Keratinocyte (primary cell): Measurements from ENCODE around the gene DNAJB6. TPM values are rescaled to one million over a fixed set of nuclear protein-coding genes. Genes with fewer than 3 reads are reported as not detected.

Experiments
- DNase-seq: peaks from one replicate; pipeline ENCODE4 v3.0.0-alpha.2; 2011; ENCODE audit warnings: low read depth, missing footprints, low spot score
- FAIRE-seq: peaks from 2 replicates; lab custom pipeline; 2011; peaks lifted over from hg19 to GRCh38; lab: Jason Lieb, UNC
- H2AFZ ChIP-seq: 2 replicates; pipeline ENCODE4 v1.6.0; 2012; ENCODE audit warnings: low read length, control low read depth, inconsistent platforms; ENCODE audit not compliant: control insufficient read depth
- H3K27ac ChIP-seq: 2 replicates; pipeline ENCODE4 v1.5.1; 2011; ENCODE audit warnings: low read length; ENCODE audit not compliant: control insufficient read depth, insufficient read depth
- H3K27me3 ChIP-seq: 3 replicates; pipeline ENCODE4 v1.6.0; 2011; ENCODE audit warnings: low read length; ENCODE audit not compliant: control insufficient read depth, insufficient read depth; ENCODE audit errors: extremely low read depth
- H3K36me3 ChIP-seq, 2 experiments: 2 replicates in 1 of 2; 3 replicates in 1 of 2; pipeline ENCODE4 v1.5.1; 2011; ENCODE audit warnings: low read length in 2 of 2, mild to moderate bottlenecking in 1 of 2; ENCODE audit not compliant: control insufficient read depth in 2 of 2, insufficient read depth in 2 of 2; ENCODE audit errors: extremely low read depth in 1 of 2
- H3K4me1 ChIP-seq: 3 replicates; pipeline ENCODE4 v1.5.1; 2011; ENCODE audit warnings: low read length; ENCODE audit not compliant: control insufficient read depth, insufficient read depth; ENCODE audit errors: extremely low read depth
- H3K4me2 ChIP-seq: 3 replicates; pipeline ENCODE4 v1.6.0; 2011; ENCODE audit warnings: low read depth, low read length; ENCODE audit not compliant: control insufficient read depth, insufficient read depth; ENCODE audit errors: extremely low read depth
- H3K4me3 ChIP-seq, 3 experiments: fragments of 200-600 bp in 1 of 3; sonication (generic) in 1 of 3; 2 replicates in 2 of 3; 3 replicates in 1 of 3; pipeline ENCODE4 v1.5.1; 2011 to 2016; ENCODE audit warnings: low read length in 3 of 3, mild to moderate bottlenecking in 3 of 3, control low read depth in 2 of 3, inconsistent platforms in 1 of 3, low read depth in 1 of 3, mixed read lengths in 1 of 3, mixed run types in 1 of 3, moderate library complexity in 1 of 3; ENCODE audit not compliant: control insufficient read depth in 2 of 3, insufficient read depth in 2 of 3; ENCODE audit errors: extremely low read depth in 1 of 3
- H3K79me2 ChIP-seq: 2 replicates; pipeline ENCODE4 v1.6.0; 2012; ENCODE audit warnings: low read length; ENCODE audit not compliant: control insufficient read depth, insufficient read depth
- H3K9ac ChIP-seq: 3 replicates; pipeline ENCODE4 v1.6.0; 2011; ENCODE audit warnings: low read length; ENCODE audit not compliant: control insufficient read depth, insufficient read depth; ENCODE audit errors: extremely low read depth
- H3K9me1 ChIP-seq: 3 replicates; pipeline ENCODE4 v1.6.0; 2011; ENCODE audit warnings: low read length; ENCODE audit not compliant: control insufficient read depth, insufficient read depth; ENCODE audit errors: extremely low read depth
- H3K9me3 ChIP-seq: 2 replicates; pipeline ENCODE4 v1.5.1; 2012; ENCODE audit warnings: low read depth, low read length; ENCODE audit not compliant: control insufficient read depth
- H4K20me1 ChIP-seq: 3 replicates; pipeline ENCODE4 v1.6.0; 2011; ENCODE audit warnings: low read length; ENCODE audit not compliant: control insufficient read depth, insufficient read depth; ENCODE audit errors: extremely low read depth
- CTCF ChIP-seq, 3 experiments: IDR thresholded peaks in 1 of 3; conservative IDR thresholded peaks in 1 of 3; optimal IDR thresholded peaks in 1 of 3; 2 replicates in 2 of 3; 3 replicates in 1 of 3; pipeline versions ENCODE3 to v1.5.1; 2011; ENCODE audit warnings: low read length in 3 of 3, mild to moderate bottlenecking in 3 of 3, moderate library complexity in 2 of 3, control low read depth in 1 of 3, inconsistent platforms in 1 of 3; ENCODE audit not compliant: insufficient read depth in 2 of 3; ENCODE audit errors: extremely low read depth in 1 of 3
- EZH2 ChIP-seq: IDR thresholded peaks from one replicate; pipeline ENCODE4 v1.6.1; 2012; ENCODE audit warnings: inconsistent platforms, mild to moderate bottlenecking, low read length, moderate library complexity
- dilution Hi-C: fragments of 300-500 bp; cut with MboI; formaldehyde crosslinking; loops from one replicate; pipeline ENCODE4 v1.7.0; 2020; ENCODE audit warnings: low sequenced_read_pairs; ENCODE audit not compliant: extremely low pct_ligation_motif_present
- polyA plus RNA-seq, 5 experiments: library from polyadenylated mRNA; depleted of rRNA in 3 of 5; stranded (reverse) in 3 of 5; stranded (forward) in 1 of 5; unstranded in 1 of 5; fragments of >200 nt; gene quantifications; 1 replicate in 1 of 5; 2 replicates in 3 of 5; 3 replicates in 1 of 5; pipeline versions ENCODE4 v1.2.1 to v1.2.3, GENCODE V29; 2011 to 2012; ENCODE audit warnings: missing spikeins in 2 of 5, low read depth in 1 of 5, low replicate concordance in 1 of 5

DNAJB6 gene
- polyA plus RNA-seq, 1 donor (not counting 4 experiments of a cell fraction or from before 2014, with no cell fraction given): 152 TPM

DNA sequence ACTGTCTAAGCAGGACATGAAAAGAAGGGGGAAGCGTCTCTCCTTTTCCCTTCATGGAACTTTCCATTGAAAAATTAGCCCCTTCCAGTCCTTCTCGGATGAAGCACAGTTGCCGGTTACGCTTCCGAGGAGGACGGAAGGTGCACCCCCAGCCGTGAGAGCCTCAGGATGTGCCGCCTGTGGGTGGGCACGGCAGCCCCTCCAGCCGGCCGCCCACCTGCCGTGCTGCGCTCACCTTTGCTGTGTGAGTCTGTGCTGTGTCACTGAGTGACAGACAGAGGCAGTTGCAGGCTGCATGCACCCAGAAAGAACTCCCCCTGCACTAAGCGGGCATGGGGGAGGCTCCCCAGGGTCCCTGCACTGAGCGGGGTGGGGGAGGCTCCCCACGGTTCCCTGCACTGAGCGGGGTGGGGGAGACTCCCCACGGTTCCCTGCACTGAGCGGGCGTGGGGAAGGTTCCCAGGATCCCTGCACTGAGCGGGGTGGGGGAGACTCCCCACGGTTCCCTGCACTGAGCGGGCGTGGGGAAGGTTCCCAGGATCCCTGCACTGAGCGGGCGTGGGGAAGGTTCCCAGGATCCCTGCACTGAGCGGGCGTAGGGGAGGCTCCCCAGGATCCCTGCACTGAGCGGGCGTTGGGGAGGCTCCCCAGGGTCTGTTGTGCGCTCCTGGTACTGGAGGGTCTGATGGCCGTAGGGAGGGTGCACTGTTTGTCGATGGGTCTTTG lies 74.2 kb downstream of the DNAJB6 start:
- peaks cover 4% of the 10 kb centered on the region for H4K20me1 ChIP-seq
- no peak overlapping the region for H3K27ac ChIP-seq
- H3K9me3 ChIP-seq: no peaks in the 10 kb centered on the region
- DNase-seq: no peak
- no peaks in the 10 kb centered on the region for H3K4me1 ChIP-seq
- no peaks in the 10 kb centered on the region for H3K27me3 ChIP-seq
- no peak overlapping the region for H3K4me3 ChIP-seq
- H3K4me2 ChIP-seq: no peak overlapping the region
- no peak for TF ChIP-seq CTCF (optimal IDR thresholded peaks at IDR 0.05 in 1 of 3, IDR thresholded peaks at IDR 0.05 in 1 of 3, conservative IDR thresholded peaks at IDR 0.05 in 1 of 3; ENCODE audit: extremely low read depth in 1 of 3, insufficient read depth in 2 of 3, low read length in 3 of 3)
- no peak for TF ChIP-seq EZH2
- H3K9me1 ChIP-seq: no peaks in the 10 kb centered on the region
- FAIRE-seq: no peak
- H3K79me2 ChIP-seq: peaks cover 7% of the 10 kb centered on the region
- H3K9ac ChIP-seq: no peak overlapping the region
- dilution Hi-C loops: no loop called here
- H2AFZ ChIP-seq: no peak overlapping the region
- H3K36me3 ChIP-seq: peaks cover 20 to 36% of the 10 kb centered on the region in 2 experiments

DNA sequence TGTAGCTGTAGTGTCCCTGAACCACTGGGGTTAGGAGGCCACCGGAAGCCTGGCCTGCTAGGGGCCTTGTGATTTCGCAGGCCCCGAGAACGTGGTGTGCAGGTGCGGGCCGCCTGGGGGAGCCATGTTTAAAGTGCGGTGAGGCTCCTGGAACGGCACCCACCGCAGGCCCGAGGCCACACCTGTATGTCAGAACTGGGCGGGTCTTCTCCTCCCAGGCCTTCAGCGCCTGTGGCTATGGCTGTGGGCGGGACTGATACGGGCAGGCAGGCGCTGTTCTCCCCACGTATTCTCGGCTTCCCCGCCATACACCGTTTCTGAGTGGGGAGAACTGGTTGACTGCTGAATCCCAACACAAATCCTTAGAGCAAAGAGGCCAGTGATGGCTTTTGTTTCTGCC lies 74.8 kb downstream of the DNAJB6 start:
- Histone ChIP-seq H3K36me3 (peaks cover 20 to 38% of the 10 kb centered on the region in 2 experiments), H4K20me1 (peaks cover 4% of the 10 kb centered on the region), H3K9me1 (no peaks in the 10 kb centered on the region), H3K27ac (no peak overlapping the region), H3K79me2 (peaks cover 6% of the 10 kb centered on the region), H3K9me3 (no peaks in the 10 kb centered on the region), H3K4me3 (no peak overlapping the region), H3K9ac (no peak overlapping the region), H3K4me1 (no peaks in the 10 kb centered on the region), H3K4me2 (no peak overlapping the region), H3K27me3 (no peaks in the 10 kb centered on the region), H2AFZ (no peak overlapping the region)
- no peak for FAIRE-seq
- dilution Hi-C loops: no loop called here
- no peak for TF ChIP-seq EZH2
- no peak for TF ChIP-seq CTCF (optimal IDR thresholded peaks at IDR 0.05 in 1 of 3, IDR thresholded peaks at IDR 0.05 in 1 of 3, conservative IDR thresholded peaks at IDR 0.05 in 1 of 3; ENCODE audit: extremely low read depth in 1 of 3, insufficient read depth in 2 of 3, low read length in 3 of 3)
- no peak for DNase-seq
